CD14-positive monocyte (primary cell): ENCODE measurements around the gene ELMO1. TPM values are rescaled to one million over a fixed set of nuclear protein-coding genes. Genes with fewer than 3 reads are reported as not detected.

ENCODE experiments used
- DNase-seq, 3 donors: peaks; one replicate each; pipeline ENCODE4 v3.0.0-alpha.2; 2011 to 2022
- H2AFZ ChIP-seq: 2 replicates; pipeline ENCODE4 v1.6.0; 2012; ENCODE audit warnings: mild to moderate bottlenecking, low read depth, low read length, inconsistent platforms; ENCODE audit not compliant: insufficient read depth, poor library complexity, severe bottlenecking
- H3K27ac ChIP-seq, 2 donors: 1 replicate in 1 of 2; 2 replicates in 1 of 2; pipeline ENCODE4 v1.5.1; 2012 to 2013; ENCODE audit warnings: low read length in 2 of 2, control low read depth in 1 of 2, inconsistent platforms in 1 of 2, low read depth in 1 of 2, mild to moderate bottlenecking in 1 of 2
- H3K27me3 ChIP-seq, 2 donors: one replicate each; pipeline versions ENCODE4 v1.6.0 to v1.6.1; 2011 to 2013; ENCODE audit warnings: low read length in 2 of 2; ENCODE audit not compliant: control insufficient read depth in 2 of 2, insufficient read depth in 2 of 2
- H3K36me3 ChIP-seq, 2 donors: replicated peaks in 1 of 2; 1 replicate in 1 of 2; 2 replicates in 1 of 2; pipeline versions ENCODE4 v1.5.1 to v1.6.1; 2012 to 2013; ENCODE audit warnings: low read length in 2 of 2, control low read depth in 1 of 2, inconsistent platforms in 1 of 2, mild to moderate bottlenecking in 1 of 2; ENCODE audit not compliant: insufficient read depth in 2 of 2, control insufficient read depth in 1 of 2
- H3K4me1 ChIP-seq, 2 donors: 1 replicate in 1 of 2; 2 replicates in 1 of 2; pipeline versions ENCODE4 v1.5.1 to v1.6.1; 2012 to 2013; ENCODE audit warnings: low read length in 2 of 2, control low read depth in 1 of 2, inconsistent platforms in 1 of 2, mild to moderate bottlenecking in 1 of 2, moderate library complexity in 1 of 2; ENCODE audit not compliant: insufficient read depth in 2 of 2, control insufficient read depth in 1 of 2
- H3K4me2 ChIP-seq: replicated peaks from 2 replicates; pipeline ENCODE3; 2012; ENCODE audit warnings: low read length, moderate library complexity, mild to moderate bottlenecking; ENCODE audit not compliant: poor library complexity, severe bottlenecking; ENCODE audit errors: extremely low read depth
- H3K4me3 ChIP-seq, 3 experiments: fragments of 200-600 bp in 1 of 3; sonication (generic) in 1 of 3; replicated peaks in 1 of 3; 1 replicate in 2 of 3; 2 replicates in 1 of 3; pipeline ENCODE4 v1.5.1; 2011 to 2013; ENCODE audit warnings: low read length in 3 of 3, mild to moderate bottlenecking in 3 of 3, control low read depth in 2 of 3, low read depth in 2 of 3, inconsistent platforms in 1 of 3, moderate library complexity in 1 of 3
- H3K79me2 ChIP-seq: 2 replicates; pipeline ENCODE4 v1.6.0; 2012; ENCODE audit warnings: mild to moderate bottlenecking, control low read depth, inconsistent platforms, low read length, moderate library complexity; ENCODE audit not compliant: insufficient read depth
- H3K9ac ChIP-seq: 2 replicates; pipeline ENCODE4 v1.6.0; 2017; ENCODE audit warnings: low read length, mild to moderate bottlenecking; ENCODE audit not compliant: insufficient read depth, poor library complexity, severe bottlenecking
- H3K9me3 ChIP-seq, 2 donors: replicated peaks in 1 of 2; 1 replicate in 1 of 2; 2 replicates in 1 of 2; pipeline versions ENCODE4 v1.5.1 to v1.6.1; 2012 to 2013; ENCODE audit warnings: low read length in 2 of 2, control low read depth in 1 of 2; ENCODE audit not compliant: control insufficient read depth in 1 of 2, insufficient read depth in 1 of 2
- H4K20me1 ChIP-seq: 2 replicates; pipeline ENCODE4 v1.6.0; 2012; ENCODE audit warnings: mild to moderate bottlenecking, low read length, control low read depth, moderate library complexity; ENCODE audit not compliant: insufficient read depth
- H3K27ac Mint-ChIP-seq, 7 donors: one replicate each; pipeline ENCODE4 v1.8.0; 2020; ENCODE audit warnings: mild to moderate bottlenecking in 7 of 7, mixed read lengths in 7 of 7, moderate library complexity in 6 of 7, inconsistent platforms in 2 of 7
- H3K27me3 Mint-ChIP-seq, 3 donors: one replicate each; pipeline ENCODE4 v1.8.0; 2021 to 2022; ENCODE audit warnings: low read depth in 3 of 3, mild to moderate bottlenecking in 3 of 3, mixed read lengths in 3 of 3, moderate library complexity in 3 of 3, inconsistent platforms in 1 of 3
- H3K36me3 Mint-ChIP-seq, 2 donors: one replicate each; pipeline ENCODE4 v1.8.0; 2020; ENCODE audit warnings: mixed read lengths in 2 of 2, inconsistent platforms in 1 of 2, mild to moderate bottlenecking in 1 of 2
- H3K4me1 Mint-ChIP-seq: one replicate; pipeline ENCODE4 v1.8.0; 2020; ENCODE audit warnings: mild to moderate bottlenecking, mixed read lengths
- H3K4me3 Mint-ChIP-seq, 2 donors: one replicate each; pipeline ENCODE4 v1.8.0; 2020; ENCODE audit warnings: mild to moderate bottlenecking in 2 of 2, mixed read lengths in 2 of 2, moderate library complexity in 1 of 2
- H3K9me3 Mint-ChIP-seq, 7 donors: one replicate each; pipeline ENCODE4 v1.8.0; 2020 to 2022; ENCODE audit warnings: mixed read lengths in 7 of 7, mild to moderate bottlenecking in 6 of 7, moderate library complexity in 6 of 7, inconsistent platforms in 2 of 7
- WGBS: methylation state at CpG from one replicate; pipeline ENCODE4 v1.1.5; 2013; ENCODE audit warnings: missing lambda C conversion rate; ENCODE audit not compliant: insufficient coverage; 5-methylcytosine and 5-hydroxymethylcytosine counted together
- intact Hi-C, 2 donors: fragments of 100-400 bp; cut with micrococcal nuclease; formaldehyde crosslinking; loops; one replicate each; pipeline versions ENCODE4 v1.15.0 to v1.15.1; 2023
- polyA plus RNA-seq, 3 donors: library from polyadenylated mRNA; depleted of rRNA in 1 of 3; unstranded in 2 of 3; stranded (reverse) in 1 of 3; fragments of 300-500 nt in 2 of 3; fragments of >200 nt in 1 of 3; fragmentation: Illumina TruSeq in 2 of 3; gene quantifications; 1 replicate in 2 of 3; 2 replicates in 1 of 3; pipeline ENCODE4 v1.2.3, GENCODE V29; 2012 to 2021
- TF ChIP-seq, protein P1 (sequence below): fragments of 200-600 bp; IDR thresholded peaks from one replicate; pipeline ENCODE4 v1.8.0; 2022; ENCODE audit warnings: antibody characterized with exemption, mild to moderate bottlenecking

Gene ELMO1
- polyA plus RNA-seq, 3 donors, result 46.6 to 50.2 (median 46.7) TPM

DNA sequence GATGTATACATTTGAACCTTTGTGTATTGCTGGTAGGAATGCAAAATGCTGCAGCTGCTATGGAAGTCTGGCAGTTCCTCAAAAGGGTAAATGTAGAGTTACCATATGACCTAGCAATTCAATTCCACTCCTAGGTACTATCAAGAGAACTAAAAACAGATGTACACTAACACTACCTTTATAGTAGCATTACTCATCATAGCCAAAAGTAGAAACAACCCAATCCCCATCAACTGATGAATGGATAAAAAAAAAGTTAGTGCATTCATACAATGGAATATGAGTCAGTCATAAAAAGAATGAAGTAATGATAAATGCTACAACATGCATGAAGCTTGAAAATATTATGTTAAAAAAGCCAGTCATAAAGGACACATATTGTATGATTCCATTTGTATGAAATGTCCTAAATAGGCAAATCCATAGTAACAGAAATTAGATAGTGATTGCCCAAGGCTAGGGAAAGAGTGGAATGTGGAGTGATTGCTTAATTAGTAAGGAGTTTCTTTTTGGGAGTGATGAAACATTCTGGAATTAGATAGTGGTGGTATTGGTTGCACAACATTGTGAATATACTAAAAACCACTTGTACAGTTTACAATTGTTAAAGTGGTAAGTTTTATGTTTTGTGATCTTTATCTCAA, 628.0 kb downstream of the ELMO1 start:
- H3K27me3 Mint-ChIP-seq, result peaks cover 0 to 1% (median 0%) of the 10 kb centered on the region in 3 donors
- Histone ChIP-seq H3K9me3 (no peaks in the 10 kb centered on the region), H3K36me3 (no peaks in the 10 kb centered on the region), H3K27me3 (no peaks in the 10 kb centered on the region), H3K4me3 (no peak overlapping the region), H3K9ac (no peak overlapping the region), H2AFZ (no peak overlapping the region), H3K27ac (no peak overlapping the region), H4K20me1 (no peaks in the 10 kb centered on the region), H3K79me2 (no peaks in the 10 kb centered on the region), H3K4me2 (no peak overlapping the region), H3K4me1 (no peaks in the 10 kb centered on the region)
- no peak for DNase-seq
- no peak overlapping the region for H3K4me3 Mint-ChIP-seq
- peaks cover 0 to 1% (median 0%) of the 10 kb centered on the region in 7 donors for H3K9me3 Mint-ChIP-seq
- intact Hi-C loops, result no loop called here
- H3K4me1 Mint-ChIP-seq, result peaks cover 10% of the 10 kb centered on the region
- TF ChIP-seq, protein P1, sequence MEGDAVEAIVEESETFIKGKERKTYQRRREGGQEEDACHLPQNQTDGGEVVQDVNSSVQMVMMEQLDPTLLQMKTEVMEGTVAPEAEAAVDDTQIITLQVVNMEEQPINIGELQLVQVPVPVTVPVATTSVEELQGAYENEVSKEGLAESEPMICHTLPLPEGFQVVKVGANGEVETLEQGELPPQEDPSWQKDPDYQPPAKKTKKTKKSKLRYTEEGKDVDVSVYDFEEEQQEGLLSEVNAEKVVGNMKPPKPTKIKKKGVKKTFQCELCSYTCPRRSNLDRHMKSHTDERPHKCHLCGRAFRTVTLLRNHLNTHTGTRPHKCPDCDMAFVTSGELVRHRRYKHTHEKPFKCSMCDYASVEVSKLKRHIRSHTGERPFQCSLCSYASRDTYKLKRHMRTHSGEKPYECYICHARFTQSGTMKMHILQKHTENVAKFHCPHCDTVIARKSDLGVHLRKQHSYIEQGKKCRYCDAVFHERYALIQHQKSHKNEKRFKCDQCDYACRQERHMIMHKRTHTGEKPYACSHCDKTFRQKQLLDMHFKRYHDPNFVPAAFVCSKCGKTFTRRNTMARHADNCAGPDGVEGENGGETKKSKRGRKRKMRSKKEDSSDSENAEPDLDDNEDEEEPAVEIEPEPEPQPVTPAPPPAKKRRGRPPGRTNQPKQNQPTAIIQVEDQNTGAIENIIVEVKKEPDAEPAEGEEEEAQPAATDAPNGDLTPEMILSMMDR, result no peak
- H3K36me3 Mint-ChIP-seq, result peaks cover 0 to 5% of the 10 kb centered on the region in 2 donors
- H3K27ac Mint-ChIP-seq, result no peak overlapping the region

DNA sequence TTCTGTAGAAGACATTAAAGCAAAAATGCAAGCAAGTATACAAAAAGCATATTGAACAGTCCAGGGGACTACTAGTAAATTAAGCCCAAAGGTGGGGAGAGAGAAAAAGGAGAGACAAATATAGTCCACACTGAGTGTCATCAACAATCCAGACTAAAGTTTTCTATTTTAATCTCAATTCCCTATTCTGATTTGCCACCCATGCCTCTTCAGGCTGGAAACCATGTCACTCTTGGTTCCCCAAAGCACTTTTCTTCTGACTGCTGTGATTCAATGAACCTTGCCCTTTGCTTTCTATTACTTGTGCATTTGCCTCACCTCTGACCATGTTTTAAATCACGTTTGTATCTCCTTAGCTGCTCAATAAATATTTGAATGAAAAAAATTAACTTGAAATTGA, 629.0 kb downstream of the ELMO1 start:
- Histone ChIP-seq H2AFZ (no peak overlapping the region), H3K36me3 (no peaks in the 10 kb centered on the region), H3K4me2 (no peak overlapping the region), H3K79me2 (no peaks in the 10 kb centered on the region), H4K20me1 (no peaks in the 10 kb centered on the region), H3K4me3 (no peak overlapping the region), H3K27me3 (no peaks in the 10 kb centered on the region), H3K9ac (no peak overlapping the region), H3K4me1 (no peaks in the 10 kb centered on the region), H3K9me3 (no peaks in the 10 kb centered on the region), H3K27ac (no peak overlapping the region)
- no peak for DNase-seq
- no peak overlapping the region for H3K27ac Mint-ChIP-seq
- intact Hi-C loops, result no loop called here
- TF ChIP-seq, protein P1, result no peak
- H3K9me3 Mint-ChIP-seq, result peaks cover 0 to 3% (median 0%) of the 10 kb centered on the region in 7 donors
- H3K36me3 Mint-ChIP-seq, result peaks cover 0 to 5% of the 10 kb centered on the region in 2 donors
- peaks cover 0 to 1% (median 0%) of the 10 kb centered on the region in 3 donors for H3K27me3 Mint-ChIP-seq
- no peak overlapping the region for H3K4me3 Mint-ChIP-seq
- whole genome bisulfite sequencing, result no CpG with 5 or more reads among the region's 1 CpG
- H3K4me1 Mint-ChIP-seq, result peaks cover 10% of the 10 kb centered on the region
